A673 (cell line): ENCODE results near the gene PARVB. TPM values are rescaled to one million over a fixed set of nuclear protein-coding genes. Genes with fewer than 3 reads are reported as not detected.

Experiments
- BruUV-seq: library from RNA; stranded (reverse); fragments of 400-500 nt; replicated peaks from 2 replicates; lab custom pipeline; 2021; lab: Mats Ljungman, UMichigan
- CTCF ChIA-PET: fragments of 300-600 bp; sonication (Branson Sonifier 250); formaldehyde crosslinking; loops from one replicate; lab custom pipeline; 2022; ENCODE audit warnings: antibody characterized with exemption; lab: Charles Lee
- POLR2A ChIA-PET: fragments of 300-600 bp; sonication (Branson Sonifier 250); formaldehyde crosslinking; loops from one replicate; lab custom pipeline; 2022; ENCODE audit warnings: antibody characterized with exemption; ENCODE audit not compliant: low non-redundant PET; lab: Charles Lee
- DNase-seq: peaks from one replicate; pipeline ENCODE4 v3.0.0-alpha.2; 2015; ENCODE audit warnings: low spot score
- H3K27ac ChIP-seq: fragments of 200-600 bp; sonication (generic); 2 replicates; pipeline ENCODE4 v1.5.1; 2016; ENCODE audit warnings: mixed run types, low read depth, mild to moderate bottlenecking, mixed read lengths, antibody characterized with exemption, low read length; ENCODE audit not compliant: poor library complexity, severe bottlenecking
- H3K27me3 ChIP-seq: fragments of 200-600 bp; sonication (generic); replicated peaks from 2 replicates; pipeline ENCODE4 v1.6.1; 2017; ENCODE audit warnings: mixed run types, low read depth, mild to moderate bottlenecking, mixed read lengths, antibody characterized with exemption, low read length; ENCODE audit not compliant: insufficient read depth, poor library complexity
- H3K36me3 ChIP-seq: fragments of 200-600 bp; sonication (generic); 2 replicates; pipeline ENCODE4 v1.6.1; 2016; ENCODE audit warnings: mixed run types, mild to moderate bottlenecking, mixed read lengths, antibody characterized with exemption, low read length; ENCODE audit not compliant: insufficient read depth, poor library complexity, severe bottlenecking
- H3K4me1 ChIP-seq: fragments of 200-600 bp; sonication (generic); 2 replicates; pipeline ENCODE4 v1.6.1; 2017; ENCODE audit warnings: mixed run types, mild to moderate bottlenecking, mixed read lengths, antibody characterized with exemption, low read length; ENCODE audit not compliant: insufficient read depth, poor library complexity, severe bottlenecking
- H3K4me3 ChIP-seq: fragments of 200-600 bp; sonication (generic); 2 replicates; pipeline ENCODE4 v1.5.1; 2016; ENCODE audit warnings: low read depth, mixed run types, mild to moderate bottlenecking, mixed read lengths, low read length; ENCODE audit not compliant: poor library complexity, severe bottlenecking
- H3K9me3 ChIP-seq: fragments of 200-600 bp; sonication (generic); 2 replicates; pipeline ENCODE4 v1.6.1; 2016; ENCODE audit warnings: mixed run types, low read depth, mild to moderate bottlenecking, mixed read lengths, antibody characterized with exemption, low read length; ENCODE audit not compliant: poor library complexity, severe bottlenecking
- EZH2 ChIP-seq: fragments of 200-600 bp; sonication (generic); IDR thresholded peaks from 2 replicates; pipeline ENCODE4 v1.6.1; 2017; ENCODE audit warnings: borderline replicate concordance, low read depth, mild to moderate bottlenecking, mixed read lengths, antibody characterized with exemption, low read length; ENCODE audit not compliant: poor library complexity, severe bottlenecking
- intact Hi-C: fragments of 100-400 bp; cut with micrococcal nuclease; formaldehyde crosslinking; loops from one replicate; pipeline ENCODE4 v1.10.0; 2022; ENCODE audit not compliant: unreplicated experiment
- total RNA-seq: library from RNA; stranded (reverse); gene quantifications from 2 replicates; pipeline ENCODE4 v1.2.3, GENCODE V29; 2021
- TF ChIP-seq, protein P1 (sequence below): fragments of 300-800, 200-600 bp; sonication (generic); conservative IDR thresholded peaks from 2 replicates; pipeline ENCODE4 v1.5.1; 2017; ENCODE audit warnings: low read depth, mild to moderate bottlenecking, antibody characterized with exemption, low read length, moderate library complexity, mixed read lengths

PARVB gene
- total RNA-seq, 1 experiment from 2014 or later: 18.3 TPM

DNA sequence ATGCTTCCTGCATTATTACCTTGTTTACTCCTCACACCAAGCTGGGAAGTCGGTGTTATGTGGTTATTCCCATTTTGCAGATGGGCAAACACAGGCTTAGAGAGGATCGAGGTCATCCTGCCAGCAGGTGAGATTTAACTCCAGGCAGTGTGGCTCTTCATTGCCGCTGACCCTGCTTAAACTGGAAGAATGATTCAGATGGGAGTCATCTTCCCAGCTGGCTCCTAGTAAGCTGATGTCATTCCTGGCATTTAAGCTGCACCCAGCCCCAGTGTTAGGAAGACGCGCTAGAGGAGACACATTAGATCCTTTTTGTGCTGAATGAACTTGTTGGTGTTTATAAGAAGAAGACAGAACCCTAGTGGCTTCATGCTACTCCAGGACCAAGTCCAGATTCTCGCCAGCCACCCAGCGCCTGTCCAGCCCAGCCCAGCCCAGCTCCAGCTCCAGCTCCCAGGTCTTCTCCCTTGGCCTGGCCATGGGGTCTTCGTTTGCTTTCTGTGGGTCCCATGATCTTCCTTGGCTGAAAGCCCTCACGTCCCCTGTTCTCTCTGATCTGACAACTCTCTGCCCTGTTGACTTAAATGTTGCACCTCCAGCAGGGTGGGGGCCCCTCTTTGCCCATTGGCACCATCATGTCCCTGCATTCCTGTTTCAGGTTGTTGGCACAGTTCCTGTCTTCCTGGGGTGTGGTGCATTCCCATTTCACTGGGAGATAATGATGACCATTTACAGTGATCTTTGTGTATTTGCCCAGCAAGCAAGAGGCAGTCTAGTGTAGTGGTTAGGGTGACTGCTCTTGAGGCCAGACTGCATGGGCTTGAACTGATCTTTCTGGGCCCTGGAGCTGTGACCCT, 13.6 kb downstream of the PARVB start:
- H3K4me3 ChIP-seq: no peak overlapping the region
- CTCF ChIA-PET: no interaction called here
- H3K9me3 ChIP-seq: no peaks in the 10 kb centered on the region
- H3K27me3 ChIP-seq: no peaks in the 10 kb centered on the region
- H3K4me1 ChIP-seq: no peaks in the 10 kb centered on the region
- no peaks in the 10 kb centered on the region for H3K36me3 ChIP-seq
- DNase-seq: peak; percentile 70
- TF ChIP-seq, protein P1, sequence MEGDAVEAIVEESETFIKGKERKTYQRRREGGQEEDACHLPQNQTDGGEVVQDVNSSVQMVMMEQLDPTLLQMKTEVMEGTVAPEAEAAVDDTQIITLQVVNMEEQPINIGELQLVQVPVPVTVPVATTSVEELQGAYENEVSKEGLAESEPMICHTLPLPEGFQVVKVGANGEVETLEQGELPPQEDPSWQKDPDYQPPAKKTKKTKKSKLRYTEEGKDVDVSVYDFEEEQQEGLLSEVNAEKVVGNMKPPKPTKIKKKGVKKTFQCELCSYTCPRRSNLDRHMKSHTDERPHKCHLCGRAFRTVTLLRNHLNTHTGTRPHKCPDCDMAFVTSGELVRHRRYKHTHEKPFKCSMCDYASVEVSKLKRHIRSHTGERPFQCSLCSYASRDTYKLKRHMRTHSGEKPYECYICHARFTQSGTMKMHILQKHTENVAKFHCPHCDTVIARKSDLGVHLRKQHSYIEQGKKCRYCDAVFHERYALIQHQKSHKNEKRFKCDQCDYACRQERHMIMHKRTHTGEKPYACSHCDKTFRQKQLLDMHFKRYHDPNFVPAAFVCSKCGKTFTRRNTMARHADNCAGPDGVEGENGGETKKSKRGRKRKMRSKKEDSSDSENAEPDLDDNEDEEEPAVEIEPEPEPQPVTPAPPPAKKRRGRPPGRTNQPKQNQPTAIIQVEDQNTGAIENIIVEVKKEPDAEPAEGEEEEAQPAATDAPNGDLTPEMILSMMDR: no peak
- no peak for TF ChIP-seq EZH2
- no peak overlapping the region for H3K27ac ChIP-seq
- BruUV-seq: no TSS peak
- POLR2A ChIA-PET: no interaction called here
- intact Hi-C loops: no loop called here

DNA sequence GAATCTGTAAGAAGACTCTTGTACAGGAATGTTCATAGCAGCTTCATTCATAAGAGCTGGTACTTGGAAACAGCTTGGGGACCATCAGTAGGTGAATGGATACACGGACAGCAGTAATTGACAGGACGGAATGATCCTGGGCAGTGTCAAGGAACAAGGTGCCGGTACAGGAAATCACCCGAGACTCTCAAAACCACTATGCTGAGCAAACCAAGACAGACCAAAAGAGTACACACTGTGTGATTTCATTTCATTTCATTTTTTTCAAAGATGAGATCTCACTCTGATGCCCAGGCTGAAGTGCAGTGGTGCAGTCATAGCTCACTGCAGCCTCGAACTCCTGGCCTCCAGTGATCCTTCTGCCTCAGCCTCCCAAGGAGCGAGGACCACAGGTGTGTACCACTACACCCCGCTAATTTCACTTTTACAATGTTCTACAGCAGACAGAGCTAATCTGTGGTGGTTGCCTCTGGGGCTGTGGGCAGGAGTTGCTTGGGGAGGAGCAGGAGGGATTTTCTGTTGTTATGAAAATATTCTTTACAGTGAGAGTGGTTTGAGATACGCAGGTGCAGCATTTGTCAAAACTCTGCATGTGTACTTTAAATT, 15.6 kb downstream of the PARVB start:
- CTCF ChIA-PET: interaction anchor here (0.6 kb wide), 1 partner anchor 249 kb away, joined by 4 read pairs; no protein-coding TSS in a partner anchor
- H3K9me3 ChIP-seq: no peaks in the 10 kb centered on the region
- no peak overlapping the region for H3K4me3 ChIP-seq
- TF ChIP-seq, protein P1: no peak
- TF ChIP-seq EZH2: no peak
- H3K27me3 ChIP-seq: no peaks in the 10 kb centered on the region
- H3K27ac ChIP-seq: no peak overlapping the region
- H3K4me1 ChIP-seq: no peaks in the 10 kb centered on the region
- intact Hi-C loops: no loop called here
- H3K36me3 ChIP-seq: no peaks in the 10 kb centered on the region
- POLR2A ChIA-PET: no interaction called here
- DNase-seq: no peak
- BruUV-seq: no TSS peak

DNA sequence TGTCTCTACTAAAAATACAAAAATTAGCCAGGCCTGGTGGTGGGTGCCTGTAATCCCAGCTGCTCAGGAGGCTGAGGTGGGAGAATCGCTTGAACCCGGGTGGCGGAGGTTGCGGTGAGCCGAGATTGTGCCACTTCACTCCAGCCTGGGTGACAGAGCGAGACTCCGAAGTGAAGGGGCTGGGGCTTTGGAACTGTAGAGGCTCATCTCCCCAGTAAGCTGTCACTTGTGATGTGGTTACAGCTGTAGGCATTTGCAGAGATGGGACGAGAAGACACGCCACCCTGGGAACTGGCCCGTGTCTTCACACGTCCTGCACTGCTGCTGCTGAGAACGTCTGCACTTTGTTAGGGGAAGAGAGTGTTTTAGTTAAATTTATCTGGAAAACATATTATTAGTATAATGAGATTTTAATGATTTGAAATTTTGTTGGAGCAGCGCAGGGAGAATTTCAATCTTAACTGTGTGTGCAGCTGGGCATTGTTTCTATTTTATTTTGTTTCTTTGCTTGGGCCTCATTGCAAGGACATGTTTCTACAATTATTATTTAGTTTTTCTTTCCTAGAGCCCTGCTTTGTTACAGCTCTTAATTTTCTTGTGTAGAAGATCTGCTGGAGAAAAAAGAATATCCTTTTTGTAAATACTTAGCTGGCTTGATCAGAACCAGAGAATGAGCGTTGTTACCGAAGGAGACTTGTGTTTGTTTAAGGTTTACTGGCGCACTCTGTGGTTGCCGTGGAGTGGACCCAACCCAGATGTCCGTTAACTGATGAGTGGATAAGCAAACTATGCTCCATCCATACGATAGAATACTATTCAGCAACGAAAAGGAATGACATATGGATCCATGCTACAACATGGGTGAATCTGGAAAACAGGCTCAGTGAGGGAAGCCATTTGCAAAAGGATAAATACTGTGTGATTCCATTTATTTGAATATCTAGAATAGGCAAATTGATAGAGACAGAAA, 18.4 kb downstream of the PARVB start:
- DNase-seq: no peak
- intact Hi-C loops: no loop called here
- Histone ChIP-seq H3K27ac (no peak overlapping the region), H3K27me3 (no peaks in the 10 kb centered on the region), H3K9me3 (no peaks in the 10 kb centered on the region), H3K4me1 (no peaks in the 10 kb centered on the region), H3K4me3 (no peak overlapping the region), H3K36me3 (no peaks in the 10 kb centered on the region)
- TF ChIP-seq, protein P1: no peak
- TF ChIP-seq EZH2: no peak
- ChIA-PET POLR2A (no interaction called here), CTCF (no interaction called here)
- BruUV-seq: no TSS peak
